Effector memory CD8-positive, alpha-beta T cell (primary cell): ENCODE results near the gene SH3YL1.

Source experiments
- ATAC-seq: fragments of 150-1000 bp; cut with Tn5 transposase; replicated peaks from 2 replicates; pipeline ENCODE4 v1.10.0; 2021; ENCODE audit warnings: mild to moderate bottlenecking, moderate library complexity
- DNase-seq, 3 experiments: peaks; one replicate each; pipeline ENCODE4 v3.0.0; 2021
- H3K27ac Mint-ChIP-seq, 2 donors: one replicate each; pipeline ENCODE4 v1.8.0; 2022; ENCODE audit warnings: mild to moderate bottlenecking in 2 of 2, mixed read lengths in 2 of 2, moderate library complexity in 2 of 2
- H3K27me3 Mint-ChIP-seq, 2 donors: one replicate each; pipeline ENCODE4 v1.8.0; 2022; ENCODE audit warnings: mixed read lengths in 2 of 2
- H3K36me3 Mint-ChIP-seq: one replicate; pipeline ENCODE4 v1.8.0; 2022; ENCODE audit warnings: mild to moderate bottlenecking, moderate library complexity, mixed read lengths; ENCODE audit not compliant: insufficient read depth
- H3K4me1 Mint-ChIP-seq, 2 donors: one replicate each; pipeline ENCODE4 v1.8.0; 2022; ENCODE audit warnings: low read depth in 2 of 2, mixed read lengths in 2 of 2
- H3K4me3 Mint-ChIP-seq, 2 donors: one replicate each; pipeline ENCODE4 v1.8.0; 2022; ENCODE audit warnings: mild to moderate bottlenecking in 2 of 2, mixed read lengths in 2 of 2, moderate library complexity in 2 of 2
- H3K9me3 Mint-ChIP-seq, 2 donors: one replicate each; pipeline ENCODE4 v1.8.0; 2022; ENCODE audit warnings: mixed read lengths in 2 of 2

The SH3YL1 gene

GRCh38 chr2:238431-238830 is 25.4 kb downstream of the SH3YL1 start:
- DNase-seq (no peak), ATAC-seq (peak; percentile 17)
- Mint-ChIP-seq H3K9me3 (no peaks in the 10 kb centered on the region), H3K27ac (peak overlapping the region; percentile 21 to 78), H3K27me3 (no peaks in the 10 kb centered on the region), H3K36me3 (peaks cover 8% of the 10 kb centered on the region), H3K4me3 (peak overlapping the region; percentile 49 to 57), H3K4me1 (peaks cover 11 to 21% of the 10 kb centered on the region in 2 donors)

- H3K27me3 Mint-ChIP-seq, result no peaks in the 10 kb centered on the region
- peaks cover 12% of the 10 kb centered on the region for H3K36me3 Mint-ChIP-seq
- no peaks in the 10 kb centered on the region for H3K9me3 Mint-ChIP-seq
- DNase-seq (peak in 1 of 3 experiments; percentile 4), ATAC-seq (peak; percentile 66)
- peaks cover 11 to 21% of the 10 kb centered on the region in 2 donors for H3K4me1 Mint-ChIP-seq
- H3K4me3 Mint-ChIP-seq, result peak overlapping the region; percentile 49 to 57
- peak overlapping the region; percentile 21 to 78 for H3K27ac Mint-ChIP-seq
These were observed 26.0 kb downstream of the SH3YL1 start for GRCh38 chr2:237878-238277.

GRCh38 chr2:236993-237539 is 26.8 kb downstream of the SH3YL1 start:
- Mint-ChIP-seq H3K27me3 (no peaks in the 10 kb centered on the region), H3K27ac (peak overlapping the region in 1 of 2 donors; percentile 41), H3K4me1 (peaks cover 11 to 21% of the 10 kb centered on the region in 2 donors), H3K4me3 (no peak overlapping the region), H3K36me3 (peaks cover 12% of the 10 kb centered on the region), H3K9me3 (no peaks in the 10 kb centered on the region)
- DNase-seq (no peak), ATAC-seq (no peak)

- Mint-ChIP-seq H3K4me1 (peaks cover 11 to 17% of the 10 kb centered on the region in 2 donors), H3K27ac (no peak overlapping the region), H3K4me3 (no peak overlapping the region), H3K36me3 (peaks cover 6% of the 10 kb centered on the region), H3K27me3 (no peaks in the 10 kb centered on the region), H3K9me3 (no peaks in the 10 kb centered on the region)
- ATAC-seq (no peak), DNase-seq (no peak)
These were observed 29.4 kb downstream of the SH3YL1 start for GRCh38 chr2:234421-234820.

- H3K27ac Mint-ChIP-seq, result no peak overlapping the region
- peaks cover 6 to 8% of the 10 kb centered on the region in 2 donors for H3K4me1 Mint-ChIP-seq
- H3K4me3 Mint-ChIP-seq, result no peak overlapping the region
- DNase-seq (no peak), ATAC-seq (no peak)
- no peaks in the 10 kb centered on the region for H3K27me3 Mint-ChIP-seq
- peaks cover 6% of the 10 kb centered on the region for H3K36me3 Mint-ChIP-seq
- no peaks in the 10 kb centered on the region for H3K9me3 Mint-ChIP-seq
These were observed 30.8 kb downstream of the SH3YL1 start for GRCh38 chr2:233030-233429.

GRCh38 chr2:231521-232185 is 32.2 kb downstream of the SH3YL1 start:
- no peak for ATAC-seq
- Mint-ChIP-seq H3K27me3 (no peaks in the 10 kb centered on the region), H3K36me3 (peaks cover 6% of the 10 kb centered on the region), H3K9me3 (no peaks in the 10 kb centered on the region), H3K4me1 (peaks cover 3 to 7% of the 10 kb centered on the region in 2 donors), H3K4me3 (no peak overlapping the region), H3K27ac (no peak overlapping the region)
- no peak for DNase-seq

- DNase-seq (no peak), ATAC-seq (no peak)
- peaks cover 6 to 7% of the 10 kb centered on the region in 2 donors for H3K4me1 Mint-ChIP-seq
- no peak overlapping the region for H3K4me3 Mint-ChIP-seq
- no peaks in the 10 kb centered on the region for H3K27me3 Mint-ChIP-seq
- H3K27ac Mint-ChIP-seq, result no peak overlapping the region
- H3K36me3 Mint-ChIP-seq, result peaks cover 15% of the 10 kb centered on the region
- H3K9me3 Mint-ChIP-seq, result no peaks in the 10 kb centered on the region
These were observed 35.1 kb downstream of the SH3YL1 start for GRCh38 chr2:228518-229278.

- no peak overlapping the region for H3K27ac Mint-ChIP-seq
These were observed 35.7 kb downstream of the SH3YL1 start for GRCh38 chr2:228115-228514.

GRCh38 chr2:223971-224760 is 39.7 kb downstream of the SH3YL1 start:
- no peak for ATAC-seq
- no peaks in the 10 kb centered on the region for H3K27me3 Mint-ChIP-seq
- H3K9me3 Mint-ChIP-seq, result no peaks in the 10 kb centered on the region
- H3K4me1 Mint-ChIP-seq, result peaks cover 7 to 14% of the 10 kb centered on the region in 2 donors
- peaks cover 9% of the 10 kb centered on the region for H3K36me3 Mint-ChIP-seq
- no peak overlapping the region for H3K4me3 Mint-ChIP-seq
- no peak for DNase-seq
- H3K27ac Mint-ChIP-seq, result no peak overlapping the region

More at GRCh38 chr2:228115-228514, 35.7 kb downstream of the SH3YL1 start:
- no peak for ATAC-seq
- Mint-ChIP-seq H3K4me1 (peaks cover 7 to 11% of the 10 kb centered on the region in 2 donors), H3K9me3 (no peaks in the 10 kb centered on the region), H3K4me3 (no peak overlapping the region), H3K36me3 (peaks cover 14% of the 10 kb centered on the region), H3K27me3 (no peaks in the 10 kb centered on the region)
- no peak for DNase-seq

- H3K27ac Mint-ChIP-seq, result peak overlapping the region in 1 of 2 donors; percentile 39
- ATAC-seq, result peak; percentile 62
- no peak for DNase-seq
- H3K27me3 Mint-ChIP-seq, result no peaks in the 10 kb centered on the region
- H3K4me3 Mint-ChIP-seq, result peak overlapping the region in 1 of 2 donors; percentile 34
- peaks cover 12% of the 10 kb centered on the region for H3K36me3 Mint-ChIP-seq
- H3K4me1 Mint-ChIP-seq, result peaks cover 7 to 14% of the 10 kb centered on the region in 2 donors
- H3K9me3 Mint-ChIP-seq, result no peaks in the 10 kb centered on the region
These were observed 40.4 kb downstream of the SH3YL1 start for GRCh38 chr2:223451-223850.

- Mint-ChIP-seq H3K4me3 (no peak overlapping the region), H3K36me3 (peaks cover 13% of the 10 kb centered on the region), H3K27me3 (peaks cover 7 to 22% of the 10 kb centered on the region in 2 donors), H3K4me1 (no peaks in the 10 kb centered on the region), H3K9me3 (no peaks in the 10 kb centered on the region), H3K27ac (no peak overlapping the region)
- DNase-seq, result no peak
- ATAC-seq, result no peak
These were observed 47.8 kb downstream of the SH3YL1 start for GRCh38 chr2:216068-216467.

- H3K27me3 Mint-ChIP-seq, result peaks cover 13 to 22% of the 10 kb centered on the region in 2 donors
- no peak for DNase-seq
- no peak overlapping the region for H3K27ac Mint-ChIP-seq
- H3K36me3 Mint-ChIP-seq, result peaks cover 13% of the 10 kb centered on the region
- peaks cover 4 to 8% of the 10 kb centered on the region in 2 donors for H3K4me1 Mint-ChIP-seq
- H3K4me3 Mint-ChIP-seq, result no peak overlapping the region
- no peak for ATAC-seq
- no peaks in the 10 kb centered on the region for H3K9me3 Mint-ChIP-seq
These were observed 49.7 kb downstream of the SH3YL1 start for GRCh38 chr2:213932-214693.
